C4-2B (cell line): ENCODE measurements around the gene ENTPD6.

ENCODE experiments used
- CTCF ChIP-seq: fragments of 450-650 bp; conservative IDR thresholded peaks from 2 replicates; pipeline ENCODE4 v1.5.1; 2017; ENCODE audit warnings: mild to moderate bottlenecking
- ZFX ChIP-seq: fragments of 450-650 bp; IDR thresholded peaks from 2 replicates; pipeline ENCODE4 v1.6.1; 2017

DNA sequence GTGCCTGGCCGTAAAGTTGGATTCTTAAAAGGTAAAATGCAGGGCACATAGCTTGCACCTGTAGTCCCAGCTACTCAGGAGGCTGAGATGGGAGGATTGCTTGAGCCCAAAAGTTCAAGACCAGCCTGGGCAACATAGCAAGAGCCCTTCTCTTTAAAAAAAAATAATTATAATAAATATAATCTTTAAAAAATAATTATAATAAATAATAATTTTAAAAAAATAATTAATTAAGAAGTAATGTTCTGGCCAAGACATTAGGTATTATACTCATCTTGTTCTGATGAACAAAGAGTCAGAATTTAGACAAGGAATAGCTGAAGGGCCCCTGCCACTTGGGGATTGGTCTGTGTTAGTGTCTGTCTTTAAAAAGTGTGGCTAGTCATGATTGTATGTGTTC lies 13.9 kb downstream of the ENTPD6 start:
- TF ChIP-seq CTCF = no peak
- TF ChIP-seq ZFX = no peak
